ENCODE results near the gene COLGALT1.

- TF ChIP-seq EZH2 (IDR thresholded peaks at IDR 0.05; ENCODE audit: insufficient read depth, poor library complexity, severe bottlenecking): no peak
- no peak for TF ChIP-seq EZH2phosphoT487 (IDR thresholded peaks at IDR 0.05; ENCODE audit: insufficient read depth, low read depth)
Observed at GRCh38 chr19:17618281-17618903, 62.9 kb downstream of the COLGALT1 start.

All from GM23248 (cell line).